HepG2 (cell line): ENCODE data around the gene ITGB6. TPM values are rescaled to one million over a fixed set of nuclear protein-coding genes. Genes with fewer than 3 reads are reported as not detected.

Source experiments
- ATAC-seq: fragments of 200-7000 bp; cut with Tn5 transposase; 3 replicates; pipeline ENCODE4 v1.9.1; 2020; ENCODE audit warnings: mild to moderate bottlenecking, moderate library complexity
- BruUV-seq: library from RNA; stranded (reverse); fragments of 400-500 nt; replicated peaks from 2 replicates; lab custom pipeline; 2021; lab: Mats Ljungman, UMichigan
- CTCF ChIA-PET: fragments of 300-600 bp; formaldehyde crosslinking; extraction: SDS; loops from one replicate; lab custom pipeline; 2021; ENCODE audit warnings: low total read pairs, inconsistent platforms, low intra/inter-chr PET ratio; lab: Yijun Ruan, JAX
- POLR2A ChIA-PET: fragments of 350-600 bp; sonication (Branson Sonifier 250); formaldehyde crosslinking; loops from one replicate; lab custom pipeline; 2020; ENCODE audit warnings: antibody characterized with exemption, inconsistent platforms; lab: Yijun Ruan, JAX
- DNase-seq: peaks from one replicate; pipeline ENCODE4 v3.0.0-alpha.2; 2015; ENCODE audit warnings: low spot score
- FAIRE-seq: peaks from 3 replicates; lab custom pipeline; 2011; peaks lifted over from hg19 to GRCh38; lab: Jason Lieb, UNC
- H2AFZ ChIP-seq: one replicate; pipeline ENCODE4 v1.6.1; 2011; ENCODE audit warnings: low read length, inconsistent platforms
- H3K27ac ChIP-seq: fragments of 300-600 bp; 3 replicates; pipeline ENCODE4 v1.8.0; 2011; ENCODE audit warnings: mixed run types, mild to moderate bottlenecking, mixed read lengths, low read length, inconsistent platforms; ENCODE audit not compliant: insufficient read depth; ENCODE audit errors: extremely low read length
- H3K27me3 ChIP-seq, 2 experiments: fragments of 200-600 bp in 1 of 2; 2 replicates in 1 of 2; 3 replicates in 1 of 2; pipeline versions ENCODE4 v1.6.0 to v1.8.0; 2011; ENCODE audit warnings: low read length in 2 of 2, mild to moderate bottlenecking in 2 of 2, moderate library complexity in 2 of 2, inconsistent platforms in 1 of 2; ENCODE audit not compliant: insufficient read depth in 2 of 2, control insufficient read depth in 1 of 2
- H3K36me3 ChIP-seq, 2 experiments: fragments of 200-600 bp in 1 of 2; replicated peaks in 1 of 2; 2 replicates in 1 of 2; 3 replicates in 1 of 2; pipeline versions ENCODE4 v1.5.1 to v1.8.0; 2011; ENCODE audit warnings: low read length in 2 of 2, inconsistent platforms in 1 of 2; ENCODE audit not compliant: insufficient read depth in 2 of 2, control insufficient read depth in 1 of 2
- H3K4me1 ChIP-seq: 2 replicates; pipeline ENCODE4 v1.5.1; 2012; ENCODE audit warnings: low read length, inconsistent platforms; ENCODE audit not compliant: insufficient read depth
- H3K4me2 ChIP-seq: 2 replicates; pipeline ENCODE4 v1.6.0; 2011; ENCODE audit warnings: low read depth, low read length, inconsistent platforms
- H3K4me3 ChIP-seq, 3 experiments: fragments of 200-600 bp in 1 of 3; sonication (generic), shearing (Covaris generic) in 1 of 3; replicated peaks in 1 of 3; 2 replicates each; pipeline ENCODE4 v1.5.1; 2011 to 2016; ENCODE audit warnings: low read length in 3 of 3, inconsistent platforms in 2 of 3, low read depth in 2 of 3, mild to moderate bottlenecking in 2 of 3, control low read depth in 1 of 3, mixed read lengths in 1 of 3; ENCODE audit not compliant: insufficient read depth in 1 of 3
- H3K79me2 ChIP-seq: one replicate; pipeline ENCODE4 v1.6.1; 2011; ENCODE audit warnings: low read length, inconsistent platforms; ENCODE audit not compliant: insufficient read depth
- H3K9ac ChIP-seq: 2 replicates; pipeline ENCODE4 v1.6.0; 2011; ENCODE audit warnings: mild to moderate bottlenecking, low read depth, low read length, inconsistent platforms; ENCODE audit not compliant: insufficient read depth
- H3K9me3 ChIP-seq: 2 replicates; pipeline ENCODE4 v1.5.1; 2012; ENCODE audit warnings: mild to moderate bottlenecking, low read length
- H4K20me1 ChIP-seq: 2 replicates; pipeline ENCODE4 v1.6.0; 2011; ENCODE audit warnings: inconsistent platforms, mild to moderate bottlenecking, low read length, moderate library complexity; ENCODE audit not compliant: insufficient read depth
- AHR ChIP-seq: IDR thresholded peaks from 2 replicates; pipeline ENCODE4 v1.6.1; 2018; ENCODE audit warnings: missing genetic modification reagents, missing compliant biosample characterization
- ARNTL ChIP-seq: sonication (generic); formaldehyde crosslinking; IDR thresholded peaks from 2 replicates; pipeline ENCODE4 v1.4.0; 2020; ENCODE audit warnings: mild to moderate bottlenecking, missing genetic modification reagents
- CEBPZ ChIP-seq: IDR thresholded peaks from 2 replicates; pipeline ENCODE4 v1.6.1; 2012; ENCODE audit warnings: low read length, improper control_type of control experiment
- HBP1 ChIP-seq: IDR thresholded peaks from 2 replicates; pipeline ENCODE4 v1.6.1; 2016; ENCODE audit warnings: low read depth, control low read depth
- HCFC1 ChIP-seq: fragments of 150-350 bp; IDR thresholded peaks from 2 replicates; pipeline ENCODE4 v1.6.1; 2014; ENCODE audit warnings: low read depth, low read length
- ISX ChIP-seq: sonication (generic); formaldehyde crosslinking; conservative IDR thresholded peaks from 2 replicates; pipeline ENCODE4 v1.5.0; 2020; ENCODE audit warnings: missing genetic modification reagents
- NCOA2 ChIP-seq: sonication (generic); formaldehyde crosslinking; IDR thresholded peaks from 2 replicates; pipeline ENCODE4 v1.8.0; 2022; ENCODE audit warnings: inconsistent platforms
- RAD21 ChIP-seq: fragments of 450-650 bp; formaldehyde crosslinking; IDR thresholded peaks from 2 replicates; pipeline ENCODE4 v1.5.0; 2020; ENCODE audit warnings: mild to moderate bottlenecking
- RFXAP ChIP-seq: sonication (generic); formaldehyde crosslinking; IDR thresholded peaks from 2 replicates; pipeline ENCODE4 v1.4.0; 2020; ENCODE audit warnings: missing genetic modification reagents, borderline replicate concordance
- TCF12 ChIP-seq, 2 experiments: fragments of 450-650 bp in 1 of 2; sonication (generic) in 1 of 2; formaldehyde crosslinking in 1 of 2; IDR thresholded peaks; 2 replicates each; pipeline versions ENCODE4 v1.6.1 to v1.8.0; 2017 to 2022; ENCODE audit warnings: antibody characterized with exemption in 1 of 2, mild to moderate bottlenecking in 1 of 2, missing genetic modification reagents in 1 of 2, moderate library complexity in 1 of 2
- TIGD3 ChIP-seq: sonication (generic); formaldehyde crosslinking; IDR thresholded peaks from 2 replicates; pipeline ENCODE4 v1.5.1; 2020; ENCODE audit warnings: mild to moderate bottlenecking, missing genetic modification reagents, borderline replicate concordance
- ZNF781 ChIP-seq: sonication (generic); formaldehyde crosslinking; IDR thresholded peaks from 2 replicates; pipeline ENCODE4 v1.5.1; 2020; ENCODE audit warnings: borderline replicate concordance, mild to moderate bottlenecking, missing genetic modification reagents; ENCODE audit errors: not compliant biosample characterization
- ZSCAN20 ChIP-seq: sonication (generic); formaldehyde crosslinking; IDR thresholded peaks from 2 replicates; pipeline ENCODE4 v1.4.0; 2020; ENCODE audit warnings: missing genetic modification reagents, mild to moderate bottlenecking, borderline replicate concordance
- WGBS: methylation state at CpG from one replicate; pipeline ENCODE4 v1.1.6; 2017; ENCODE audit warnings: low lambda C conversion rate; 5-methylcytosine and 5-hydroxymethylcytosine counted together
- in situ Hi-C: cut with HindIII; loops from 2 replicates; pipeline ENCODE4 v1.10.0; 2017; ENCODE audit warnings: low pct_unique_long_range_greater_than_20kb; ENCODE audit not compliant: extremely low pct_ligation_motif_present
- intact Hi-C: fragments of 100-400 bp; cut with micrococcal nuclease; formaldehyde crosslinking; loops from one replicate; pipeline ENCODE4 v1.10.0; 2022; ENCODE audit not compliant: unreplicated experiment
- polyA plus RNA-seq, 8 experiments: library from polyadenylated mRNA; depleted of rRNA in 3 of 8; stranded (reverse) in 7 of 8; unstranded in 1 of 8; fragments of >200 nt; fragmentation: Illumina TruSeq in 4 of 8; extraction: Trizol in 4 of 8; gene quantifications; 2 replicates each; pipeline versions ENCODE4 v1.2.1 to v1.2.3, GENCODE V29; 2011 to 2016; ENCODE audit warnings: low read depth in 4 of 8, missing spikeins in 1 of 8, mixed read lengths in 1 of 8; ENCODE audit not compliant: insufficient read depth in 1 of 8
- total RNA-seq, 5 experiments: library from RNA; depleted of rRNA; stranded (reverse); fragments of >200 nt; fragmentation: Illumina TruSeq; extraction: Trizol; gene quantifications; 2 replicates each; pipeline ENCODE4 v1.2.3, GENCODE V29; 2016; ENCODE audit warnings: low read depth in 1 of 5

Gene ITGB6
- total and polyA plus RNA-seq, 2 of the 13 experiments (the other 11 are each of a cell fraction or from before 2014, with no cell fraction given) = not detected

- intact Hi-C loops = no loop called here
- ATAC-seq = no peak
- 6% methylated on average over 3 of the region's 3 CpGs for WGBS
- in situ Hi-C loops = no loop called here
- Histone ChIP-seq H3K9ac (no peak overlapping the region), H3K27me3 (no peaks in the 10 kb centered on the region), H4K20me1 (no peaks in the 10 kb centered on the region), H2AFZ (no peak overlapping the region), H3K4me2 (no peak overlapping the region), H3K4me1 (peaks cover 10% of the 10 kb centered on the region), H3K9me3 (no peaks in the 10 kb centered on the region), H3K79me2 (no peaks in the 10 kb centered on the region), H3K27ac (no peak overlapping the region), H3K4me3 (no peak overlapping the region), H3K36me3 (no peaks in the 10 kb centered on the region)
- no peak for FAIRE-seq
- TF ChIP-seq NCOA2 (no peak), TCF12 (IDR thresholded peaks at IDR 0.05) (no peak), TCF12 (CRISPR knock-in tag; IDR thresholded peaks at IDR 0.05) (no peak), HBP1 (no peak), RAD21 (CRISPR knock-in tag) (no peak), ZNF781 (CRISPR knock-in tag) (no peak), ZSCAN20 (CRISPR knock-in tag) (no peak), RFXAP (CRISPR knock-in tag) (no peak), ARNTL (CRISPR knock-in tag) (no peak)
- ChIA-PET POLR2A (no interaction called here), CTCF (no interaction called here)
- BruUV-seq = no TSS peak
- no peak for DNase-seq
Observed at GRCh38 chr2:160203422-160203821, 3.4 kb upstream of the ITGB6 start.

- POLR2A ChIA-PET = no interaction called here
- Histone ChIP-seq H3K79me2 (no peaks in the 10 kb centered on the region), H3K4me1 (peaks cover 6% of the 10 kb centered on the region), H3K36me3 (no peaks in the 10 kb centered on the region), H2AFZ (no peak overlapping the region), H3K9ac (no peak overlapping the region), H3K27ac (no peak overlapping the region), H3K27me3 (no peaks in the 10 kb centered on the region), H4K20me1 (no peaks in the 10 kb centered on the region), H3K4me2 (no peak overlapping the region), H3K4me3 (no peak overlapping the region), H3K9me3 (no peaks in the 10 kb centered on the region)
- DNase-seq (no peak), FAIRE-seq (no peak), ATAC-seq (no peak)
- BruUV-seq = no TSS peak
- intact Hi-C loops = no loop called here
- no peak for TF ChIP-seq CEBPZ
- TF ChIP-seq AHR (CRISPR knock-in tag) = no peak
- no peak for TF ChIP-seq ISX (CRISPR knock-in tag)
- no peak for TF ChIP-seq HCFC1
- TF ChIP-seq TIGD3 = no peak
- 82% methylated on average over 1 of the region's 1 CpG for WGBS
- CTCF ChIA-PET = no interaction called here
- in situ Hi-C loops = no loop called here
Observed at GRCh38 chr2:160203007-160203406, 2.9 kb upstream of the ITGB6 start.
